HG02981 (cell line): ENCODE data around the gene SYT5.

Experiments
- ATAC-seq: cut with Tn5 transposase; IDR thresholded peaks from one replicate; pipeline ENCODE4 v1.9.1; 2021; ENCODE audit warnings: mild to moderate bottlenecking, moderate library complexity; ENCODE audit not compliant: unreplicated experiment

Gene SYT5

DNA sequence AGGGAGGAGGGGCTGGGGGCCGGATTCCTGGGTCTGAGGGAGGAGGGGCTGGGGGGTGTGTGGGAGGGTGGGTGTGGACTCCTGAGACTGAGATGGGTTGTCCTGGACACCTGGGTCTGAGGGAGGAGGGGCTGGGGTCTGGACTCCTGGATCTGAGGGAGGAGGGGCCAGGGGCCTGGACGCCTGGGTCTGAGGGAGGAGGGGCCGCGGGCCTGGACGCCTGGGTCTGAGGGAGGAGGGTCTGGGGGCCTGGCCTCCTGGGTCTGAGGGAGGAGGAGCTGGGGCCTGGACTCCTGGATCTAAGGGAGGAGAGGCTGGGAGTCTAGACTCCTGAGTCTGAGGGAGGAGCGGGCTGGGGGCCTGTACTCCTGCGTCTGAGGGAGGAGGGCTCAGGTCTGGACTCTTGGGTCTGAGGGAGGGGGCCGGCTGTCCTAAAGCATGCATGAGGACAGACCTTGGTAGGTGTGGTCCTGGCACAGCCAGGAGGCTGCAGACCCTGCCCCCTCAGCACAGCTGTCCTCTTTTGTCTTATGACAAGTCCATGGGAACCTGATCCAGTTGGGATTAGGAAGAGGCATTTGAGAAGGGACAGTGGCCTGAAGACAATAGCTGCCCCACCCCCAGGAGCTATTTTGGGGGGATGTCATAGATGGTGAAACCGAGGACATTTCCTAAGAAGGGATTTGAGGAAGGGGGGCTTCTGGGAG is 32.4 kb downstream of the SYT5 start:
- ATAC-seq, result no peak

DNA sequence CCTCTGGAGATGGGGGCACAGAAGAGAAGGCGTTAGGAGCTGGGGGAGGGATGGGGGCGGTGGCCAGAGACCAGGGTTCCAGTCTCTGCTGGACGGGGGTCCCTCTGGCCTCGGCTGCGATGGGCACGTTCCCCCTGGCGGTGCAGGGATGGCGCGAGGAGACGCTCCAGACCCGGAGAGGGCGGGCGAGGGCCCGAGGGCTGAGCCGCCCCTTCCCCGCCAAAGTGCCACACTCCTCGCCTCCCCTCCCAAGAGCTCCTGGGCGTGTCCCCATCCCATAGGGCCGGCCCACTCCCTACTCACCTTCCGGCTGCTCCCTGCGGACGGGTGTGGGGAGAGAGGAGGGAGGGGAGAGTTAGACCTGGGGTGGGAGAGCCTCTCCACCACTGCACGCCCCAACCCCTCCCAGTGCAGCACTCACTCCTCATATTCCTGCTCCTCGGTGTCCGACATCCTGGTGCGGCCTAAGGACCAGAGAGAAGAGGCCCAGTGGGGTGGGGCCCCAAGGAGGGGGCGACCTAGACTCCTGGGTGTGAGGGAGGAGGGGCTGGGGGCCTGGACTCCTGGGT is 33.3 kb downstream of the SYT5 start:
- ATAC-seq, result no peak

- ATAC-seq, result no peak
These were observed 33.9 kb downstream of the SYT5 start for GRCh38 chr19:55146078-55146704.

- ATAC-seq, result no peak
These were observed 34.9 kb downstream of the SYT5 start for GRCh38 chr19:55145232-55145631.

DNA sequence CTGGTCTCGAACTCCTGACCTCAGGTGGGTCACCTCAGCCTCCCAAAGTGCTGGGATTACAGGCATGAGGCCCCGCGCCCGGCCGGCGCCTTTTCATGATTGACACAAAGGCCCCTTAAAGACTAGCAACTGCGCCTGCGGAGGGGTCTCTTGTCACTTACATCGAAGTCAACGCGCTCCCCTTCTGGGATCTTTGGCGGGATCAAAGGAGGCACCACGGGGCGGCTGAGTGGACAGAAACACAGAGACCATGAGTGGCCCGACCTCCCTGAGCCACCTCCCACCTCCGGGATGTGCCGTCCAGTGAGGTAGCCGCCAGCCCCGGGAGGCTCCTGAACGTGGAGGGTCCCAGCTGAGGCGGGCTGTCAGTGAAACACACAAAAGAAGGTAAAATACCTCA is 38.4 kb downstream of the SYT5 start:
- ATAC-seq, result no peak

- no peak for ATAC-seq
These were observed 42.2 kb downstream of the SYT5 start for GRCh38 chr19:55137915-55138314.

- no peak for ATAC-seq
These were observed 43.5 kb downstream of the SYT5 start for GRCh38 chr19:55136399-55137102.

GRCh38 chr19:55134736-55135135 is 45.4 kb downstream of the SYT5 start:
- ATAC-seq, result no peak

DNA sequence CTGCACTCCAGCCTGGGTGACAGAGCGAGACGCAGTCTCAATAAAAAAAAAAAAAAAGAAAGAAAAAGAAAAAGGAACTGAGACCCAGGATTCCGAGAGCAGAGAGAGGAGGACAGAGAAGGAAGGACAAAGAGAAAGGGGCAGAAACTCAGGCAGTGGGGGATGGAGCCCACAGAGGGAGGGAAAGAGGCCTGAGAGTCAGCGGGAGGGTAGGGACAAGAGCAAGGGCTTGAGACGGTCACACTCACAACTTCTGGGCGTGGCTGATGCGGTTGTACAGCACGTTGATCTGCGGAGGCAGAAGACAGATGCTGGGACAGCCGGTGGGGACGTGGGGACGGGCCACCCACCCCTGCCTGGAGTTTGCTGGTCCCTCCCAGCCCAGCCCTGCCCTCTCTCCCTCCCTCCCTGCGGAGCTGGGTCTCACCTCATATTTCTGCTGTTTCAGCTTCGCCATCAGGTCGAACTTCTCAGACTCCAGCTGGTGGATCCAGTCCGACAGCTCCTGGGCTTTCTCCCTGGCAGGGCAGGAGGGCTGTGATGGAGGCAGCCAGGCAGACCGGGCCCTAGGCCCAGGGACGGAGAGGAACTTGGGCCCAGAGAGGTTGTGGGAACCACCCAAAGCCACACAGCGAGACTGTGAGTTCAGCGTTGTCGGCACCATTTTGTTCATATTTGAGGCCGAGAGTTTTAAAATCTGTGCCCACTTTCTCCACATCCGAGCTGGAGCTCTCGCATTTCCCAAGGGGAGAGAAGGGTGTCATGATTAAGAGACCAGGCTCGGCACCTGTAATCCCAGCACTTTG is 46.2 kb downstream of the SYT5 start:
- ATAC-seq, result no peak

- no peak for ATAC-seq
These were observed 47.5 kb downstream of the SYT5 start for GRCh38 chr19:55132453-55133129.

DNA sequence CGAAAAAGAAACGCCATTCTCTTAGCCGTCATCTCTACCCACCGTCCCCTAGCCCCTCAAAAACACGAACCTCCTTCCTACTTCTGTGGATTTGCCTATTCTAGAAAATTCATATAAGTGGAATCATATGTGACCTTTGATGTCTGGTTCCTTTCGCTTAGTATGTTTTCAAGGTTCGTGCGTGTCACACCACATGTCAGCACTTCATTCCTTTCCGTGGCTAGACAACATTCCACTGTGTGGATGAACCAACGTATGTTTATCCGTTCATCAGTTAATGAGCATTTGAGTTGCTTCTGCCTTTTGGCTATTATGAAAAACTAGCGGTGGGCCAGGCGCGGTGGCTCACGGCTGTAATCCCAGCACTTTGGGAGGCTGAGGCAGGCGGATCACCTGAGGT is 48.7 kb downstream of the SYT5 start:
- no peak for ATAC-seq
